NCI-H1105 treated with DMSO at 0.1 percent for 48 hours (cell line): ENCODE data around the gene KLHL24.
"Not testable (repeated sequence)": the region's sequence is repeated elsewhere in the genome, so short reads cannot be mapped to it uniquely, and the experiment has no call there.

ENCODE experiments used
- DNase-seq: peaks from one replicate; lab custom pipeline; 2025; lab: John Stamatoyannopoulos, UW

The KLHL24 gene

DNA sequence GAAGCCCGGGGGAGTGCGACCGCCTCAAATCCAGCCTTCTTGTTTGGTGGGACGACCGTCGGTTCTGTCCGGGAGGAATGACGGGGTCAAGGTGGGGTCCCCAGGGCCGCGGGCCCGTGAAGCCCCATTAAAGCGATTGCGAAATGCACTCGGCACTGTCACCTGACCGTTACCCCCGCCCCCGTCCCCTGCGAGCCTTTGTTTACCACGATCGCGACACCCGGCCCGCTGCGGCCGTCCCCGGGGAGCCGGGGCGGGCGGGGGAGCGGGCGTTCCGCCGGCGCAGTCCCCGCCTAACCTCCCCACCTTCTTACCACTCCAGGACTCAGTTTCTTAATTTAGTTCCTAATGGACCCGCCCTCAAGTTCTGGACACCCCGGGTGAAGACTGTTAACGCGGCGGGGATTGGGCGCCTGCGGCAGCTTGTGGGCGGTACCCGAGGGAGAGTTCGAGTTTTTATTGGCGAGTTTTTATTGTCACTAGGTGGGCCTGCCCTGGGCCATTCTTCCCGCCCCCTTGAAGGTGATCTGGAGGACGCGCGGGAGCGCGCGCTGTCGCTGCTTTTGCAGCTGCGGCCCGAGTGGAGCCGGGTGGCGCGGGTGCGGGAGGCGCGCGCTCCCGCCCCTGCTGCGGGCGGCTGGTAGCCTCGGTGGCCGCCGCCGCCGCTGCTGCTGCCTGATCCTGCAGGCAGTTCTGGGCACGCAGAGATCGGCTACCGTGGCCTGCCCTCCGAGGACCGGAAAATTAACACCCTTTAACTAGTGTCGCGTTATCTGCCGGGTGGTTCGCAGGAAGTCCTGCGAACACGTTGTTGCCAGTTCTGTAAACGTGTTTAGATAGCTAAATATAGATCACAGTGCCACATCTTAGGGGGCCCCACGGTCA, 1.0 kb downstream of the KLHL24 start:
- DNase-seq, result peak; percentile 100

GRCh38 chr3:183637106-183637486, 1.7 kb downstream of the KLHL24 start:
- DNase-seq, result no peak

DNA sequence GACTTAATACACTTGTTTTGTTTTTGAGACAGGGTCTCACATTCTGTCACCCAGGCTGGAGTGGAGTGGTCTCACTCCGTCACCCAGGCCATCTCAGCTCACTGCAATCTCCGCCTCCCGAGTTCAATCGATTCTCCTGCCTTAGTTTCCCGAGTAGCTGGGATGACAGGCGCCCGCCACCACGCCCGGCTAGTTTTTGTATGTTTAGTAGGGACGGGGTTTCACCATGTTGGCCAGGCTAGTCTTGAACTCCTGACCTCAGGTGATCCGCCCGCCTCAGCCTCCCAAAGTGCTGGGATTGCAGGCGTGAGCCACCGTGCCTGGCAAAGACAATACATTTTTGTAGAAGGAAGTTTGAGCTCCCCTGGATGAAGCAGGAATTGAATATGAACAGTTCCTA, 2.2 kb downstream of the KLHL24 start:
- DNase-seq, result not testable (repeated sequence)

DNA sequence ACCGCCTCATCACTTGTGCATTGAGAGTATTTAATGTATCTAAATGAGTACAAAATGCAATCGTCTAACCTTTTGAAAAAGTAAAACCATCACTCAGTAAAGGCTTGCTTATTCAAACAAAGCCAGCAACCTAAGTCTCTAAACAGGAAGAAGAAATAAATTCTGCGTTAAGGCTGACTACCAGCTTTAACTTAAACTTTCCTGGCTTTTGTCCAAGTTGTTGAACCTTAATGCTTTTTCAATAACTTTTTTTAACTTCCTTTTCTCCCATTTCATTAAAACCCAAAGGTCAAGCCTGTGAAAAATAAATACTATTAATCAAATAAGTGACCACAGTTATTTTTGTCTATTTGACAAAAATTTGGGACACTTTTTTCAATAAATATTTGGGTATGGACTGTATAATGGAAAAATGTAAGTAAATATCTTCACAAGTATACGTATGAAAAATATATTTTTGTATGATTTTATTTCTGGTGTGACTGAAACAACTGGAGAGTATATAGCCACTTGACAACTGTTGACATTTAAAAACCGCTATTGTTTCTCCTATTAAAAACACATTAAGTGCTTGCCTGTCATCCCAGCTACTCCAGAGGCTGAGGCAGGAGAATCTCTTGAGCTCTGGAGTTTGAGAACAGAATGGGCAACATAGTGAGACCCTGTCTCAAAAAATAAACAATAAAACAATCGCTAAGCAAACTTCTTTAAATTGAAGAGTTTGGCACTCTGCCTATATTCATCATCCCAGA, 2.9 kb downstream of the KLHL24 start:
- DNase-seq, result no peak

- not testable (repeated sequence) for DNase-seq
Observed at GRCh38 chr3:183640635-183641034, 5.2 kb downstream of the KLHL24 start.

- no peak for DNase-seq
Observed at GRCh38 chr3:183641882-183642281, 6.5 kb downstream of the KLHL24 start.

DNA sequence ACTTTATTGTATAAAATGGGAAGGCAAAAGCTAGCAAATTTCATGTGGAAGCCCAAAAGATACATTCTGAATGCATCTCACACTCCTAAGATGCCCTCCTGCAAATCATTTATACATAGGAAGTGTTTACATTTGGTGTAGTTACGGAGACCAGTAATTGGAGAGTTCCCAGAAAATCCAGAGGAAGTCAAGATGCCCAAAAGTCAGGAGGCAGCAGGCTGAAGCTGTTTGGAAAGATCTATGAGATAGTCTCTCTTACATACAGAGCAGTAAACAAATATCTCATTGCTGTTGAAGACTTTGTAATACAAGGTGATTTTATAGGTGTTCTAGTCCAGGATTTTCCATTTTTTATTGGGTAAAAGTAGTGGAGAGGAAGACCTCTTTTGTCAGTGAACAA, 8.8 kb downstream of the KLHL24 start:
- DNase-seq, result no peak

- no peak for DNase-seq
Observed at GRCh38 chr3:183645254-183645653, 9.8 kb downstream of the KLHL24 start.

GRCh38 chr3:183650554-183650953, 15.1 kb downstream of the KLHL24 start:
- DNase-seq, result no peak

- no peak for DNase-seq
Observed at GRCh38 chr3:183653209-183654064, 18.0 kb downstream of the KLHL24 start.

DNA sequence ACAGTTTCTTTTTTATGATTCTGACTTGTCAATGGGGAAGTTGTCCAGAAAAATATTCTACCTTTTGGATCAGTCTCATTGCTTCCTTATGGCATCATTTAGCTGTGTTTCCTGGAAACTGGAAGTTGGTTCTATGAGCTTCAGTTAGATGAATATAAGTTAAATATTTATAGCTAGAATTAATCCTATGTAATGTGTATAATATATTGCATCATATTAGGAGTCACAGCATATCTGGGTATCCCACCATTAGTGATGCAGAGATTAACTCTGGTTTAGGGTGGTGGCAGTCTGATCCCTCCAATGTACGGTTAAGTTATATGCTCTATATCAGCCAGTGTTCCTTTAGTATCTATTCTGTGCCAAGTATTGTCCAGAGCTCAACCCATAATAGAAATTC, 19.3 kb downstream of the KLHL24 start:
- DNase-seq, result no peak

DNA sequence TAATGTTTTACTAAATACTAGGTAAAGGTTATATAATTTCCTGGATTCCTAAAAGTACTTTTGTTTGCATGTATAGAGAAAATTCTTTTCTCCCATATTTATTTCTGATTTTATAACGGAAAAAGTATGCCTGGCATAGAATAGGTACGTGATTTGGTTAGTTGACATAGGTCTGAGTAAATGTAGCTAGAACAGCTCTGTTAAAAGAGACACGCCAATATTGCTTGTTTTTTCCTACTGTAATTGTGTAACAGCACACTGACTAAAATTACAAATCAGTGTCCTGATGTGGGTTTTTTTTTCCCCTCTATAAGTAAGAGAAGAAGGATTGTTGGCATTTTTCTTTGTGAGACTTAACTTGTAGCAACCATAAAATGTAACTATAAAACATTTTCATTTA, 26.7 kb downstream of the KLHL24 start:
- no peak for DNase-seq

DNA sequence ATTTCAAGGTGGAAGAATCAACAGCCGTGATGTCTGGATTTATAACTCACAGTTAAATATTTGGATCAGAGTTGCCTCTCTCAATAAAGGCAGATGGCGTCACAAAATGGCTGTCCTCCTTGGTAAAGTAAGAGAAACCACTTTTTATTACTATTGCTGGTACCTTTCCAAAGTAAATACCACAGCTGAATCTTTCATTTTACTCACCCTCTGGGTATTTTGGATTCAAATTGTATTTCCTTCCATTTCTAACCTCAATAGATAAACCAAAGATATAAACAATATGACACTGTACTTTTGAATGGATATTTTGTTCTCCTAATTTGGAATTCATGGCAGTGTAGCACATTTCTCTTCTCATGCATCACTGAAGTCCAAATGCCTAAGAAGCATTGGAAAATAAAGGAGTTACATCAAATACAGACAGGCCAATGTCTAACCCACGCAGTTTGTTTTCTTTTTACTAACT, 29.5 kb downstream of the KLHL24 start:
- no peak for DNase-seq

GRCh38 chr3:183680061-183680460, 44.6 kb downstream of the KLHL24 start:
- DNase-seq, result no peak

- DNase-seq, result no peak
Observed at GRCh38 chr3:183687705-183688104, 52.3 kb downstream of the KLHL24 start.

- DNase-seq, result no peak
Observed at GRCh38 chr3:183688874-183689273, 53.5 kb downstream of the KLHL24 start.

GRCh38 chr3:183689621-183690020, 54.2 kb downstream of the KLHL24 start:
- DNase-seq, result not testable (repeated sequence)

DNA sequence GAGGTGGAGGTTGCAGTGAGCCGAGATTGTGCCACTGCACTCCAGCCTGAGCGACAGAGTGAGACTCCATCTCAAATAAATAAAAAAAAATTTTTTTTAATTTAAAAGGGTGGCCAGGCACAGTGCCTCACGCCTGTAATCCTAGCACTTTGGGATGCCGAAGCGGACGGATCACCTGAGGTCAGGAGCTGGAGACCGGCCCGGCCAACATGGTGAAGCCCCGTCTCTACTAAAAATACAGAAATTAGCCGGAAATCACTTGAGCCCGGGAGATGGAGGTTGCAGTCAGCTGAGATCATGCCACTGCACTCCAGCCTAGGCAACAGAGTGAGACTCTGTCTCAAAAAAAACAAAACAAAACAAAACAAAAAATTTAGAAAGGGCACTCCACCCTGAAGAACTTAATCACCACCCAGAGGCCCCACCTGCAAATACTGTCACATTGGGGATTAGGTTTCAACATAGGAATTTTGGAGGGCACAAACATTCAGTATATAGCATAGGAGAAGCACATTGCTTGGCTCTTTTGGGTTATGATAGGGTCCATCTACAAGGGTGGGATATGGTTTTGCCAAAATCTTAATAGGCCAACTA, 55.1 kb downstream of the KLHL24 start:
- DNase-seq, result no peak

- DNase-seq, result no peak
Observed at GRCh38 chr3:183692436-183692835, 57.0 kb downstream of the KLHL24 start.

GRCh38 chr3:183695569-183696364, 60.3 kb downstream of the KLHL24 start:
- DNase-seq, result no peak

GRCh38 chr3:183697123-183697609, 61.7 kb downstream of the KLHL24 start:
- no peak for DNase-seq
